B cell (primary cell): Measurements from ENCODE around the gene IPO7. TPM values are rescaled to one million over a fixed set of nuclear protein-coding genes. Genes with fewer than 3 reads are reported as not detected.

Source experiments
- ATAC-seq: fragments of 200-7000 bp; cut with Tn5 transposase; one replicate; pipeline ENCODE4 v1.10.0; 2021; ENCODE audit warnings: low read depth, mild to moderate bottlenecking, moderate number of reproducible peaks, moderate library complexity
- CTCF ChIA-PET: fragments of 350-600 bp; sonication (Branson Sonifier 250); formaldehyde crosslinking; loops from one replicate; lab custom pipeline; 2021; ENCODE audit warnings: antibody characterized with exemption, inconsistent platforms; lab: Charles Lee
- POLR2A ChIA-PET: fragments of 350-600 bp; sonication (Branson Sonifier 250); formaldehyde crosslinking; loops from one replicate; lab custom pipeline; 2021; ENCODE audit warnings: antibody characterized with exemption; lab: Charles Lee
- DNase-seq: peaks from one replicate; pipeline ENCODE4 v3.0.0; 2013
- H2AFZ ChIP-seq: 2 replicates; pipeline ENCODE4 v1.6.1; 2012; ENCODE audit warnings: mild to moderate bottlenecking, low read depth, low read length; ENCODE audit not compliant: insufficient read depth, poor library complexity, severe bottlenecking
- H3K27ac ChIP-seq, 2 donors: 1 replicate in 1 of 2; 2 replicates in 1 of 2; pipeline ENCODE4 v1.5.1; 2012 to 2013; ENCODE audit warnings: low read length in 2 of 2, mild to moderate bottlenecking in 2 of 2, moderate library complexity in 1 of 2
- H3K27me3 ChIP-seq, 4 experiments: fragments of 200-600 bp in 1 of 4; sonication (generic) in 1 of 4; replicated peaks in 1 of 4; 1 replicate in 2 of 4; 2 replicates in 2 of 4; pipeline versions ENCODE4 v1.6.1 to v1.7.0; 2013 to 2016; ENCODE audit warnings: low read length in 3 of 4, mild to moderate bottlenecking in 2 of 4, mixed read lengths in 1 of 4, moderate library complexity in 1 of 4; ENCODE audit not compliant: insufficient read depth in 4 of 4, control insufficient read depth in 3 of 4; ENCODE audit errors: control extremely low read depth in 1 of 4
- H3K36me3 ChIP-seq, 2 experiments: replicated peaks in 1 of 2; 1 replicate in 1 of 2; 2 replicates in 1 of 2; pipeline versions ENCODE4 v1.6.1 to v1.7.1; 2013; ENCODE audit warnings: low read length in 1 of 2; ENCODE audit not compliant: insufficient read depth in 2 of 2, control insufficient read depth in 1 of 2; ENCODE audit errors: control extremely low read depth in 1 of 2, extremely low read depth in 1 of 2
- H3K4me1 ChIP-seq, 2 donors: fragments of 200-600 bp in 1 of 2; sonication (generic) in 1 of 2; 1 replicate in 1 of 2; 2 replicates in 1 of 2; pipeline versions ENCODE4 v1.5.1 to v1.6.1; 2013 to 2017; ENCODE audit warnings: low read length in 2 of 2; ENCODE audit not compliant: control insufficient read depth in 2 of 2, insufficient read depth in 2 of 2
- H3K4me2 ChIP-seq: replicated peaks from 2 replicates; pipeline ENCODE3; 2012; ENCODE audit warnings: mild to moderate bottlenecking, low read depth, low read length; ENCODE audit not compliant: poor library complexity, severe bottlenecking
- H3K4me3 ChIP-seq, 5 experiments: fragments of 200-600 bp in 1 of 5; sonication (generic) in 1 of 5; 1 replicate in 3 of 5; 2 replicates in 2 of 5; pipeline versions ENCODE4 v1.5.1 to v1.7.0; 2011 to 2016; ENCODE audit warnings: low read length in 4 of 5, mild to moderate bottlenecking in 4 of 5, low read depth in 2 of 5, control low read depth in 1 of 5, moderate library complexity in 1 of 5; ENCODE audit not compliant: insufficient read depth in 1 of 5; ENCODE audit errors: control extremely low read depth in 1 of 5, extremely low read depth in 1 of 5
- H3K79me2 ChIP-seq: fragments of 200-600 bp; sonication (generic); one replicate; pipeline ENCODE4 v1.6.0; 2016; ENCODE audit warnings: low read length; ENCODE audit not compliant: control insufficient read depth, insufficient read depth
- H3K9ac ChIP-seq: fragments of 200-600 bp; sonication (generic); 2 replicates; pipeline ENCODE4 v1.6.1; 2017; ENCODE audit warnings: mild to moderate bottlenecking, low read length, moderate library complexity
- H3K9me3 ChIP-seq, 3 donors: one replicate each; pipeline versions ENCODE4 v1.6.1 to v1.7.1; 2013; ENCODE audit warnings: low read length in 2 of 3; ENCODE audit not compliant: control insufficient read depth in 2 of 3, insufficient read depth in 1 of 3; ENCODE audit errors: control extremely low read depth in 1 of 3
- H4K20me1 ChIP-seq: 2 replicates; pipeline ENCODE4 v1.6.0; 2012; ENCODE audit warnings: mild to moderate bottlenecking, low read length; ENCODE audit not compliant: insufficient read depth, control insufficient read depth, poor library complexity, severe bottlenecking
- H3K27ac Mint-ChIP-seq: one replicate; pipeline ENCODE4 v1.8.0; 2021; ENCODE audit warnings: mixed read lengths
- H3K27me3 Mint-ChIP-seq: one replicate; pipeline ENCODE4 v1.8.0; 2021; ENCODE audit warnings: mixed read lengths
- H3K4me1 Mint-ChIP-seq: one replicate; pipeline ENCODE4 v1.8.0; 2021; ENCODE audit warnings: mixed read lengths
- H3K4me3 Mint-ChIP-seq: one replicate; pipeline ENCODE4 v1.8.0; 2021; ENCODE audit warnings: mixed read lengths
- H3K9me3 Mint-ChIP-seq: one replicate; pipeline ENCODE4 v1.8.0; 2022; ENCODE audit warnings: mixed read lengths; ENCODE audit not compliant: insufficient read depth
- CTCF ChIP-seq: fragments of 200-600 bp; IDR thresholded peaks from one replicate; pipeline ENCODE4 v1.8.0; 2022; ENCODE audit warnings: antibody characterized with exemption, mild to moderate bottlenecking
- EZH2 ChIP-seq: IDR thresholded peaks from 2 replicates; pipeline ENCODE4 v1.6.1; 2012; ENCODE audit warnings: borderline replicate concordance, low read depth, mild to moderate bottlenecking, moderate library complexity, low read length; ENCODE audit not compliant: insufficient read depth, poor library complexity, severe bottlenecking
- WGBS: methylation state at CpG from one replicate; pipeline ENCODE4 v1.1.5; 2013; ENCODE audit warnings: missing lambda C conversion rate; ENCODE audit not compliant: insufficient coverage; 5-methylcytosine and 5-hydroxymethylcytosine counted together
- intact Hi-C: fragments of 100-400 bp; cut with micrococcal nuclease; formaldehyde crosslinking; loops from one replicate; pipeline ENCODE4 v1.10.0; 2022
- polyA plus RNA-seq: library from polyadenylated mRNA; depleted of rRNA; stranded (reverse); fragments of >200 nt; gene quantifications from 2 replicates; pipeline ENCODE4 v1.2.3, GENCODE V29; 2012
- total RNA-seq, 2 donors: library from RNA; stranded (reverse); fragments of 120-200 nt in 1 of 2; gene quantifications; 1 replicate in 1 of 2; 2 replicates in 1 of 2; pipeline versions ENCODE4 v1.2.3 to v1.2.4, GENCODE V29; 2013 to 2022

The IPO7 gene
- total and polyA plus RNA-seq, 2 donors (not counting 1 experiment from before 2014, with no cell fraction given): 9.8 to 53.2 TPM

- ChIA-PET CTCF (interaction anchor here (1.2 to 3.2 kb wide), 3 partner anchors 17 to 45 kb away, joined by 3 to 17 read pairs (median 4); no protein-coding TSS in a partner anchor), POLR2A (interaction anchor here (1.0 kb wide), 1 partner anchor 30 kb away, joined by 5 read pairs; no protein-coding TSS in a partner anchor)
- no CpG with 5 or more reads among the region's 3 CpGs for WGBS
- Histone ChIP-seq H3K27me3 (no peaks in the 10 kb centered on the region), H3K9me3 (no peaks in the 10 kb centered on the region), H2AFZ (no peak overlapping the region), H3K4me2 (no peak overlapping the region), H3K9ac (no peak overlapping the region), H3K4me1 (no peaks in the 10 kb centered on the region), H3K79me2 (peaks cover 3% of the 10 kb centered on the region), H3K4me3 (no peak overlapping the region), H3K27ac (no peak overlapping the region), H4K20me1 (no peaks in the 10 kb centered on the region), H3K36me3 (peaks cover 12 to 58% of the 10 kb centered on the region in 2 experiments)
- TF ChIP-seq EZH2 (no peak), CTCF (no peak)
- Mint-ChIP-seq H3K4me3 (no peak overlapping the region), H3K9me3 (no peaks in the 10 kb centered on the region), H3K27ac (no peak overlapping the region), H3K4me1 (no peaks in the 10 kb centered on the region), H3K27me3 (no peaks in the 10 kb centered on the region)
- DNase-seq: no peak
- no peak for ATAC-seq
- intact Hi-C loops: no loop called here
Measured at GRCh38 chr11:9490376-9490775, 105.9 kb downstream of the IPO7 start.

- Histone ChIP-seq H3K36me3 (peaks cover 14 to 70% of the 10 kb centered on the region in 2 experiments), H3K79me2 (peaks cover 3% of the 10 kb centered on the region), H3K27ac (no peak overlapping the region), H3K9me3 (no peaks in the 10 kb centered on the region), H3K4me3 (no peak overlapping the region), H2AFZ (no peak overlapping the region), H3K9ac (no peak overlapping the region), H3K4me2 (no peak overlapping the region), H3K4me1 (no peaks in the 10 kb centered on the region), H3K27me3 (no peaks in the 10 kb centered on the region), H4K20me1 (no peaks in the 10 kb centered on the region)
- intact Hi-C loops: no loop called here
- POLR2A ChIA-PET: no interaction called here
- no peak overlapping the region for H3K4me3 Mint-ChIP-seq
- CTCF ChIA-PET: interaction anchor here (1.2 kb wide), 1 partner anchor 13 kb away, joined by 4 read pairs; no protein-coding TSS in a partner anchor
- H3K9me3 Mint-ChIP-seq: no peaks in the 10 kb centered on the region
- no peaks in the 10 kb centered on the region for H3K4me1 Mint-ChIP-seq
- no peak for TF ChIP-seq CTCF
- no peak for TF ChIP-seq EZH2
- H3K27ac Mint-ChIP-seq: no peak overlapping the region
- H3K27me3 Mint-ChIP-seq: no peaks in the 10 kb centered on the region
- ATAC-seq: no peak
- no CpG with 5 or more reads among the region's 1 CpG for WGBS
- DNase-seq: no peak
Measured at GRCh38 chr11:9493492-9493891, 109.0 kb downstream of the IPO7 start.
